Caco-2 (cell line): ENCODE measurements around the gene NALCN. TPM values are rescaled to one million over a fixed set of nuclear protein-coding genes. Genes with fewer than 3 reads are reported as not detected.

Source experiments
- BruUV-seq: library from RNA; stranded (reverse); fragments of 400-500 nt; replicated peaks from 2 replicates; lab custom pipeline; 2021; lab: Mats Ljungman, UMichigan
- CTCF ChIA-PET: fragments of 300-600 bp; sonication (Branson Sonifier 250); formaldehyde crosslinking; loops from one replicate; lab custom pipeline; 2022; ENCODE audit warnings: antibody characterized with exemption; lab: Charles Lee
- POLR2A ChIA-PET: fragments of 300-600 bp; sonication (Branson Sonifier 250); formaldehyde crosslinking; loops from one replicate; lab custom pipeline; 2022; ENCODE audit warnings: antibody characterized with exemption; lab: Charles Lee
- DNase-seq, 2 experiments: peaks; one replicate each; pipeline versions ENCODE4 v3.0.0 to v3.0.0-alpha.2; 2020 to 2022
- H3K27me3 ChIP-seq: replicated peaks from 2 replicates; pipeline ENCODE4 v1.6.0; 2011; ENCODE audit warnings: low read length; ENCODE audit not compliant: control insufficient read depth, insufficient read depth
- H3K36me3 ChIP-seq: 2 replicates; pipeline ENCODE4 v1.5.1; 2011; ENCODE audit warnings: low read length; ENCODE audit not compliant: control insufficient read depth, insufficient read depth
- H3K4me1 ChIP-seq: fragments of 250-450 bp; sonication (Bioruptor Pico); 2 replicates; pipeline ENCODE4 v1.5.1; 2020; ENCODE audit warnings: mild to moderate bottlenecking
- H3K4me3 ChIP-seq: 2 replicates; pipeline ENCODE4 v1.5.1; 2011; ENCODE audit warnings: low read depth, mild to moderate bottlenecking, control low read depth, low read length
- H3K9me3 ChIP-seq: fragments of 250-450 bp; sonication (Bioruptor Pico); 2 replicates; pipeline ENCODE4 v1.5.1; 2020; ENCODE audit warnings: mild to moderate bottlenecking, moderate library complexity
- H3K27ac Mint-ChIP-seq: one replicate; pipeline ENCODE4 v1.8.0; 2022; ENCODE audit warnings: mixed read lengths; ENCODE audit not compliant: unreplicated experiment
- H3K27me3 Mint-ChIP-seq: one replicate; pipeline ENCODE4 v1.8.0; 2022; ENCODE audit warnings: mixed read lengths; ENCODE audit not compliant: insufficient read depth, unreplicated experiment
- H3K36me3 Mint-ChIP-seq: one replicate; pipeline ENCODE4 v1.8.0; 2022; ENCODE audit warnings: mild to moderate bottlenecking, mixed read lengths; ENCODE audit not compliant: insufficient read depth, unreplicated experiment
- H3K4me1 Mint-ChIP-seq: one replicate; pipeline ENCODE4 v1.8.0; 2022; ENCODE audit warnings: low read depth, mixed read lengths; ENCODE audit not compliant: unreplicated experiment
- H3K4me3 Mint-ChIP-seq: one replicate; pipeline ENCODE4 v1.8.0; 2022; ENCODE audit warnings: mild to moderate bottlenecking, moderate library complexity, mixed read lengths; ENCODE audit not compliant: unreplicated experiment
- H3K9me3 Mint-ChIP-seq: one replicate; pipeline ENCODE4 v1.8.0; 2022; ENCODE audit warnings: mixed read lengths; ENCODE audit not compliant: unreplicated experiment
- CTCF ChIP-seq, 2 experiments: fragments of 200-600 bp in 1 of 2; IDR thresholded peaks; 1 replicate in 1 of 2; 2 replicates in 1 of 2; pipeline versions ENCODE4 v1.5.1 to v1.8.0; 2011 to 2022; ENCODE audit warnings: antibody characterized with exemption in 1 of 2, control low read depth in 1 of 2, inconsistent platforms in 1 of 2, low read depth in 1 of 2, low read length in 1 of 2, mild to moderate bottlenecking in 1 of 2, moderate library complexity in 1 of 2; ENCODE audit not compliant: insufficient read depth in 1 of 2, severe bottlenecking in 1 of 2, unreplicated experiment in 1 of 2
- intact Hi-C: fragments of 100-400 bp; cut with micrococcal nuclease; formaldehyde crosslinking; loops from one replicate; pipeline ENCODE4 v1.10.0; 2022; ENCODE audit not compliant: unreplicated experiment
- total RNA-seq: library from RNA; stranded (reverse); gene quantifications from 2 replicates; pipeline ENCODE4 v1.2.3, GENCODE V29; 2022

Gene NALCN
- total RNA-seq, 1 experiment from 2014 or later = not detected

DNA sequence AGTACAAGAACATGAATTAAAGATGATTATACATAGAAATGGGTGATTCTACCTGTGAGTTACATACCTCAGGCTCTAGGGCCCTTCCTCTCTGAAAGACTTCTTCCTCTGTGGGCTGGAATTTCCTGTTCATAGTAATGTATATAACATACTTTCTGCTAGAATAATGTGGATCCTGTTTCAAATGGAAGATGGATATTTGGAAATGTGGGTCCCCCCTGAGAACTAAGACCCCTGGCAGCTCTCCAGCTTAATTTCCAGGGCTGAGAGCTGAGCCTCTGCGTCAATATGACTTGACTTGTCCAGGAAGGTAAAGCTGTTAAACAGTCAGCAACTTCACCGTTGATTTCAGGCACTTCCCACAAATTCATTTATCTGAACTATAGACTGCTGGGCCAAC is 296.3 kb downstream of the NALCN start:
- Histone ChIP-seq H3K9me3 (no peaks in the 10 kb centered on the region), H3K27me3 (no peaks in the 10 kb centered on the region), H3K4me1 (no peaks in the 10 kb centered on the region), H3K36me3 (no peaks in the 10 kb centered on the region), H3K4me3 (no peak overlapping the region)
- no peak for TF ChIP-seq CTCF (IDR thresholded peaks at IDR 0.05; ENCODE audit: insufficient read depth in 1 of 2, low read depth in 1 of 2, low read length in 1 of 2, severe bottlenecking in 1 of 2, unreplicated experiment in 1 of 2)
- no TSS peak for BruUV-seq
- H3K36me3 Mint-ChIP-seq = no peaks in the 10 kb centered on the region
- H3K27ac Mint-ChIP-seq = no peak overlapping the region
- no peaks in the 10 kb centered on the region for H3K4me1 Mint-ChIP-seq
- no peak for DNase-seq
- H3K4me3 Mint-ChIP-seq = no peak overlapping the region
- POLR2A ChIA-PET = no interaction called here
- peaks cover 16% of the 10 kb centered on the region for H3K27me3 Mint-ChIP-seq
- intact Hi-C loops = no loop called here
- CTCF ChIA-PET = no interaction called here
- H3K9me3 Mint-ChIP-seq = no peaks in the 10 kb centered on the region

DNA sequence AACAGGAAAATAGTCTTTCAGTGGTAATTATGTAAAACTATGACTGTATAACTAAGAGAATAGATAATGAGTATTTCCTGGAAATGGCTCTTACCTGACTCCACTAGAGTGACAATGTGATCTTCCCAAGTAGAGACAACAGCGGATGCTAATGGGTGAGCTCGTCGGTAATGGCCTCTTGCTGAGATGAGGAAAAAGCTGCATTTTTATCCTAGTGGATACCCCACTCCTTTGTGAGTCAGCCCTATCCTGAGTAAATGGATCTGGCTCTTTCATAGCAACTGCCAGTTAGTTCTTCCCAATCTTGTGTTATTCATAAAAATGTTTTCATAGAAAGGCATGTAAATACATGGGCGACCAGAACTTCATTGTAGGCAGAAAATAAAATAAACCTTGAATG is 299.5 kb downstream of the NALCN start:
- Histone ChIP-seq H3K4me1 (no peaks in the 10 kb centered on the region), H3K27me3 (no peaks in the 10 kb centered on the region), H3K36me3 (no peaks in the 10 kb centered on the region), H3K4me3 (no peak overlapping the region), H3K9me3 (peaks cover 2% of the 10 kb centered on the region)
- intact Hi-C loops = no loop called here
- ChIA-PET POLR2A (no interaction called here), CTCF (no interaction called here)
- H3K9me3 Mint-ChIP-seq = peaks cover 3% of the 10 kb centered on the region
- H3K27me3 Mint-ChIP-seq = peaks cover 11% of the 10 kb centered on the region
- no peaks in the 10 kb centered on the region for H3K36me3 Mint-ChIP-seq
- DNase-seq = no peak
- no peak overlapping the region for H3K27ac Mint-ChIP-seq
- no peak overlapping the region for H3K4me3 Mint-ChIP-seq
- no peaks in the 10 kb centered on the region for H3K4me1 Mint-ChIP-seq
- TF ChIP-seq CTCF (IDR thresholded peaks at IDR 0.05; ENCODE audit: insufficient read depth in 1 of 2, low read depth in 1 of 2, low read length in 1 of 2, severe bottlenecking in 1 of 2, unreplicated experiment in 1 of 2) = no peak
- BruUV-seq = no TSS peak

DNA sequence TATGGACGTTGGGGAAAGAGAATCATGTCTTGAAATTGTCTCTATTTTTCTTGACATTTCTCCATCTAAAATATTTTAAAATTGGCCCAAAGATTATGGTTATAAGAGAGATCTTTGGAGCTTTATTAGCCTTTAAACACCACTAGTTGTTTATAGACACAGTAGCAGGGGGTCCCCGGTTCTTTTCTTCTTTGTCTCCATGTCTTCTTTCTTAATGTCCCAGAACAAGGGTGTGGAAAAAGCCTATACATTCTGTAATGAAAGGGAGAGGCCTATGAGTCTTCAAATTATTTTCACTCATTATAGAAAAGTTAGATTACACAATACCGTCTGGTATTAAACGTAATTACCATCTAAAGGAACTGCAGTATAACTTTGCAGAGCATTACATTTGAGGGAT is 300.0 kb downstream of the NALCN start:
- POLR2A ChIA-PET = no interaction called here
- BruUV-seq = no TSS peak
- DNase-seq = no peak
- Mint-ChIP-seq H3K4me3 (no peak overlapping the region), H3K36me3 (no peaks in the 10 kb centered on the region), H3K9me3 (peaks cover 7% of the 10 kb centered on the region), H3K27me3 (peaks cover 11% of the 10 kb centered on the region), H3K27ac (no peak overlapping the region), H3K4me1 (no peaks in the 10 kb centered on the region)
- CTCF ChIA-PET = no interaction called here
- intact Hi-C loops = no loop called here
- H3K4me3 ChIP-seq = no peak overlapping the region
- H3K4me1 ChIP-seq = no peaks in the 10 kb centered on the region
- no peak for TF ChIP-seq CTCF (IDR thresholded peaks at IDR 0.05; ENCODE audit: insufficient read depth in 1 of 2, low read depth in 1 of 2, low read length in 1 of 2, severe bottlenecking in 1 of 2, unreplicated experiment in 1 of 2)
- H3K9me3 ChIP-seq = peaks cover 3% of the 10 kb centered on the region
- no peaks in the 10 kb centered on the region for H3K36me3 ChIP-seq
- no peaks in the 10 kb centered on the region for H3K27me3 ChIP-seq
